Endothelial cell (in vitro differentiated cells): ENCODE measurements around the gene RPS3. TPM values are rescaled to one million over a fixed set of nuclear protein-coding genes. Genes with fewer than 3 reads are reported as not detected.

Source experiments
- DNase-seq: peaks from one replicate; pipeline ENCODE4 v3.0.0; 2021; ENCODE audit warnings: low spot score
- H3K27ac Mint-ChIP-seq: one replicate; pipeline ENCODE4 v1.8.0; 2021; ENCODE audit warnings: mixed read lengths, inconsistent platforms; ENCODE audit not compliant: unreplicated experiment
- H3K27me3 Mint-ChIP-seq: one replicate; pipeline ENCODE4 v1.8.0; 2021; ENCODE audit warnings: mild to moderate bottlenecking, moderate library complexity, mixed read lengths, inconsistent platforms; ENCODE audit not compliant: unreplicated experiment
- H3K36me3 Mint-ChIP-seq: one replicate; pipeline ENCODE4 v1.8.0; 2021; ENCODE audit warnings: mild to moderate bottlenecking, low read depth, mixed read lengths, inconsistent platforms; ENCODE audit not compliant: unreplicated experiment
- H3K4me1 Mint-ChIP-seq: one replicate; pipeline ENCODE4 v1.8.0; 2021; ENCODE audit warnings: mild to moderate bottlenecking, mixed read lengths, inconsistent platforms; ENCODE audit not compliant: unreplicated experiment
- H3K4me3 Mint-ChIP-seq: one replicate; pipeline ENCODE4 v1.8.0; 2021; ENCODE audit warnings: mild to moderate bottlenecking, mixed read lengths, inconsistent platforms; ENCODE audit not compliant: unreplicated experiment
- H3K9me3 Mint-ChIP-seq: one replicate; pipeline ENCODE4 v1.8.0; 2021; ENCODE audit warnings: mixed read lengths, inconsistent platforms; ENCODE audit not compliant: unreplicated experiment
- CTCF ChIP-seq: fragments of 200-600 bp; sonication (generic); IDR thresholded peaks from one replicate; pipeline ENCODE4 v1.5.0; 2021; ENCODE audit warnings: antibody characterized with exemption; ENCODE audit not compliant: unreplicated experiment
- total RNA-seq: library from RNA; stranded (reverse); fragmentation: NEBNext Ultra II Directional; extraction: Animal tissue kit (Norgen Biotek cat#: 25700); gene quantifications from one replicate; pipeline ENCODE4 v1.2.1, GENCODE V29; 2021; ENCODE audit not compliant: unreplicated experiment

Gene RPS3
- total RNA-seq, 1 donor from 2014 or later, result 3,784 TPM

GRCh38 chr11:75427181-75427580 is 27.9 kb downstream of the RPS3 start:
- H3K9me3 Mint-ChIP-seq, result no peaks in the 10 kb centered on the region
- DNase-seq, result no peak
- H3K36me3 Mint-ChIP-seq, result peaks cover 24% of the 10 kb centered on the region
- no peak for TF ChIP-seq CTCF
- H3K27me3 Mint-ChIP-seq, result peaks cover 31% of the 10 kb centered on the region
- no peak overlapping the region for H3K27ac Mint-ChIP-seq
- peaks cover 23% of the 10 kb centered on the region for H3K4me1 Mint-ChIP-seq
- no peak overlapping the region for H3K4me3 Mint-ChIP-seq

- Mint-ChIP-seq H3K9me3 (no peaks in the 10 kb centered on the region), H3K27me3 (peaks cover 34% of the 10 kb centered on the region)
Measured at GRCh38 chr11:75428281-75428724, 29.0 kb downstream of the RPS3 start.

GRCh38 chr11:75428989-75429640 is 29.8 kb downstream of the RPS3 start:
- peaks cover 36% of the 10 kb centered on the region for H3K27me3 Mint-ChIP-seq
- H3K4me1 Mint-ChIP-seq, result peaks cover 37% of the 10 kb centered on the region
- no peak for TF ChIP-seq CTCF
- H3K27ac Mint-ChIP-seq, result peak overlapping the region; percentile 87
- no peak for DNase-seq
- H3K9me3 Mint-ChIP-seq, result no peaks in the 10 kb centered on the region
- H3K36me3 Mint-ChIP-seq, result peaks cover 33% of the 10 kb centered on the region
- H3K4me3 Mint-ChIP-seq, result peak overlapping the region; percentile 88

More at GRCh38 chr11:75428281-75428724, 29.0 kb downstream of the RPS3 start:
- no peak for DNase-seq
- no peak for TF ChIP-seq CTCF
- peaks cover 32% of the 10 kb centered on the region for H3K4me1 Mint-ChIP-seq
- H3K4me3 Mint-ChIP-seq, result no peak overlapping the region
- H3K36me3 Mint-ChIP-seq, result peaks cover 28% of the 10 kb centered on the region
- no peak overlapping the region for H3K27ac Mint-ChIP-seq

GRCh38 chr11:75429641-75429901 is 30.3 kb downstream of the RPS3 start:
- Mint-ChIP-seq H3K4me3 (peak overlapping the region; percentile 88), H3K4me1 (peaks cover 37% of the 10 kb centered on the region), H3K27ac (peak overlapping the region; percentile 87), H3K36me3 (peaks cover 33% of the 10 kb centered on the region), H3K27me3 (peaks cover 40% of the 10 kb centered on the region), H3K9me3 (no peaks in the 10 kb centered on the region)
- DNase-seq, result no peak
- no peak for TF ChIP-seq CTCF

- H3K4me1 Mint-ChIP-seq, result peaks cover 36% of the 10 kb centered on the region
- peak; percentile 66 for DNase-seq
- no peak for TF ChIP-seq CTCF
- peak overlapping the region; percentile 78 for H3K27ac Mint-ChIP-seq
- no peaks in the 10 kb centered on the region for H3K9me3 Mint-ChIP-seq
- H3K4me3 Mint-ChIP-seq, result peak overlapping the region; percentile 86
- H3K27me3 Mint-ChIP-seq, result peaks cover 39% of the 10 kb centered on the region
- H3K36me3 Mint-ChIP-seq, result peaks cover 38% of the 10 kb centered on the region
Measured at GRCh38 chr11:75429902-75430713, 30.8 kb downstream of the RPS3 start.
